Measurements from ENCODE around the gene MRPL58.
A peak's percentile ranks its signal among the peaks of the same experiment; 100 is the strongest.

GRCh38 chr17:75046407-75047289 is 34.2 kb downstream of the MRPL58 start, which contains the start of the genes ATP5PD and KCTD2:
- peak in 1 of 4 experiments; percentile 25 for TF ChIP-seq CTCF (IDR thresholded peaks at IDR 0.05)
- peak; percentile 68 to 92 for TF ChIP-seq POLR2A (IDR thresholded peaks at IDR 0.05)
